Testis (tissue), 3 donors: Measurements from ENCODE around the gene PITX3. TPM values are rescaled to one million over a fixed set of nuclear protein-coding genes. Genes with fewer than 3 reads are reported as not detected.
A peak's percentile ranks its signal among the peaks of the same experiment; 100 is the strongest.

Experiments
- DNase-seq: peaks from one replicate; pipeline ENCODE4 v3.0.0-alpha.2; 2019
- H3K27ac ChIP-seq, 2 donors: fragments of 200-600 bp; sonication (generic); one replicate each; pipeline ENCODE4 v1.5.1; 2019
- H3K27me3 ChIP-seq: fragments of 200-600 bp; sonication (generic); one replicate; pipeline ENCODE4 v1.5.1; 2019
- H3K36me3 ChIP-seq: fragments of 200-600 bp; sonication (generic); one replicate; pipeline ENCODE4 v1.5.1; 2017; ENCODE audit warnings: low read depth; ENCODE audit errors: missing control alignments
- H3K4me1 ChIP-seq: fragments of 200-600 bp; sonication (generic); one replicate; pipeline ENCODE4 v1.5.1; 2019
- H3K4me3 ChIP-seq, 2 donors: fragments of 200-600 bp; sonication (generic); one replicate each; pipeline ENCODE4 v1.5.1; 2017 to 2019
- H3K9me3 ChIP-seq: fragments of 200-600 bp; sonication (generic); one replicate; pipeline ENCODE4 v1.5.1; 2017
- CTCF ChIP-seq, 3 experiments: fragments of 450-650 bp in 2 of 3; fragments of 200-600 bp in 1 of 3; sonication (generic) in 1 of 3; IDR thresholded peaks; one replicate each; pipeline ENCODE4 v1.5.1; 2016 to 2019; ENCODE audit warnings: antibody characterized with exemption in 3 of 3, mild to moderate bottlenecking in 2 of 3, moderate library complexity in 1 of 3
- POLR2A ChIP-seq: fragments of 450-650 bp; IDR thresholded peaks from one replicate; pipeline ENCODE4 v1.6.1; 2017; ENCODE audit warnings: antibody characterized with exemption, mild to moderate bottlenecking, moderate library complexity
- WGBS, 2 donors: methylation state at CpG; one replicate each; pipeline ENCODE4 v1.1.5; 2018; 5-methylcytosine and 5-hydroxymethylcytosine counted together
- intact Hi-C: fragments of 100-400 bp; cut with DNase I; formaldehyde crosslinking; loops from one replicate; pipeline ENCODE4 v1.15.1; 2023; ENCODE audit warnings: low total_unique reads
- polyA plus RNA-seq: library from polyadenylated mRNA; stranded (reverse); fragments of 350-450 nt; fragmentation: Illumina TruSeq; extraction: RNeasy Lipid Tissue Mini Kit (QIAGEN cat#74804); gene quantifications from one replicate; pipeline ENCODE4 v1.2.3, GENCODE V29; 2014; ENCODE audit warnings: low read depth, low replicate concordance; ENCODE audit not compliant: insufficient read depth
- total RNA-seq, 2 donors: library from RNA; depleted of rRNA; stranded (reverse); fragments of >200 nt; gene quantifications; one replicate each; pipeline ENCODE4 v1.2.3, GENCODE V29; 2016

PITX3 gene
- total and polyA plus RNA-seq, 3 donors from 2014 or later, result 0.55 to 0.74 (median 0.69) TPM

- no peaks in the 10 kb centered on the region for H3K27me3 ChIP-seq
- no peak for DNase-seq
- H3K4me3 ChIP-seq, result peak overlapping the region; percentile 56 to 62
- no peak overlapping the region for H3K27ac ChIP-seq
- no peaks in the 10 kb centered on the region for H3K36me3 ChIP-seq
- H3K4me1 ChIP-seq, result peaks cover 33% of the 10 kb centered on the region
- H3K9me3 ChIP-seq, result no peaks in the 10 kb centered on the region
- TF ChIP-seq POLR2A (no peak), CTCF (IDR thresholded peaks at IDR 0.05) (no peak)
- 16 to 26% methylated on average over 7 of the region's 7 CpGs for WGBS, 2 donors
- intact Hi-C loops, result no loop called here
Observed at GRCh38 chr10:102242118-102242485, 790 bp upstream of the PITX3 start.

GRCh38 chr10:102241032-102241443, 274 bp downstream of the PITX3 start:
- H3K4me1 ChIP-seq, result peaks cover 22% of the 10 kb centered on the region
- peak overlapping the region; percentile 56 to 62 for H3K4me3 ChIP-seq
- WGBS, 2 donors, result 1 to 2% methylated on average over 10 to 20 of the region's 20 CpGs
- no peaks in the 10 kb centered on the region for H3K27me3 ChIP-seq
- DNase-seq, result no peak
- intact Hi-C loops, result no loop called here
- H3K27ac ChIP-seq, result no peak overlapping the region
- TF ChIP-seq CTCF (IDR thresholded peaks at IDR 0.05), result no peak
- no peak for TF ChIP-seq POLR2A
- H3K9me3 ChIP-seq, result no peaks in the 10 kb centered on the region
- H3K36me3 ChIP-seq, result no peaks in the 10 kb centered on the region

- no peak for DNase-seq
- Histone ChIP-seq H3K4me1 (peaks cover 20% of the 10 kb centered on the region), H3K27ac (no peak overlapping the region), H3K27me3 (no peaks in the 10 kb centered on the region), H3K36me3 (no peaks in the 10 kb centered on the region), H3K9me3 (no peaks in the 10 kb centered on the region), H3K4me3 (peak overlapping the region; percentile 56 to 62)
- no peak for TF ChIP-seq POLR2A
- no peak for TF ChIP-seq CTCF (IDR thresholded peaks at IDR 0.05)
- intact Hi-C loops, result no loop called here
- 6 to 21% methylated on average over 17 to 38 of the region's 39 CpGs for WGBS, 2 donors
Observed at GRCh38 chr10:102240467-102241031, 763 bp downstream of the PITX3 start.

GRCh38 chr10:102237711-102238252, 3.5 kb downstream of the PITX3 start:
- Histone ChIP-seq H3K27me3 (no peaks in the 10 kb centered on the region), H3K4me3 (no peak overlapping the region), H3K9me3 (no peaks in the 10 kb centered on the region), H3K27ac (no peak overlapping the region), H3K36me3 (no peaks in the 10 kb centered on the region), H3K4me1 (peaks cover 14% of the 10 kb centered on the region)
- WGBS, 2 donors, result 76 to 90% methylated on average over 4 of the region's 4 CpGs
- no peak for TF ChIP-seq CTCF (IDR thresholded peaks at IDR 0.05)
- no peak for TF ChIP-seq POLR2A
- intact Hi-C loops, result no loop called here
- DNase-seq, result no peak

- H3K27me3 ChIP-seq, result no peaks in the 10 kb centered on the region
- intact Hi-C loops, result no loop called here
Observed at GRCh38 chr10:102236006-102236405, 5.3 kb downstream of the PITX3 start.

More at GRCh38 chr10:102236006-102236405, 5.3 kb downstream of the PITX3 start:
- TF ChIP-seq POLR2A (no peak), CTCF (IDR thresholded peaks at IDR 0.05) (no peak)
- no peak for DNase-seq
- Histone ChIP-seq H3K27ac (no peak overlapping the region), H3K36me3 (no peaks in the 10 kb centered on the region), H3K4me3 (no peak overlapping the region), H3K4me1 (peaks cover 13% of the 10 kb centered on the region), H3K9me3 (no peaks in the 10 kb centered on the region)
- WGBS, 2 donors, result 55 to 74% methylated on average over 8 of the region's 8 CpGs
